VCaP (cell line): ENCODE results near the gene TMBIM4.
"Not testable (repeated sequence)": the region's sequence is repeated elsewhere in the genome, so short reads cannot be mapped to it uniquely, and the experiment has no call there.

ENCODE experiments used
- H3K27ac ChIP-seq: fragments of 450-650 bp; 2 replicates; pipeline ENCODE4 v1.5.1; 2017
- CTCF ChIP-seq: fragments of 450-650 bp; conservative IDR thresholded peaks from 2 replicates; pipeline ENCODE4 v1.5.1; 2017; ENCODE audit warnings: mild to moderate bottlenecking, moderate library complexity

Gene TMBIM4

GRCh38 chr12:66189889-66190288 is 20.1 kb upstream of the TMBIM4 start:
- no peak for TF ChIP-seq CTCF
- H3K27ac ChIP-seq: no peak overlapping the region

- TF ChIP-seq CTCF: no peak
Measured at GRCh38 chr12:66189486-66189843, 19.7 kb upstream of the TMBIM4 start.

GRCh38 chr12:66188584-66189485 is 19.0 kb upstream of the TMBIM4 start, which contains the start of gene IRAK3:
TSS of gene IRAK3 (plus strand) at chr12:66189214. CDS start at chr12:66189300, 86 bp downstream.
- no peak for TF ChIP-seq CTCF
- H3K27ac ChIP-seq: no peak within 1 kb of the TSS

More at GRCh38 chr12:66189486-66189843, 19.7 kb upstream of the TMBIM4 start:
- H3K27ac ChIP-seq: no peak overlapping the region

GRCh38 chr12:66187821-66188220 is 18.0 kb upstream of the TMBIM4 start:
- no peak for TF ChIP-seq CTCF
- H3K27ac ChIP-seq: no peak overlapping the region

- no peak for TF ChIP-seq CTCF
- no peak overlapping the region for H3K27ac ChIP-seq
Measured at GRCh38 chr12:66187036-66187435, 17.2 kb upstream of the TMBIM4 start.

DNA sequence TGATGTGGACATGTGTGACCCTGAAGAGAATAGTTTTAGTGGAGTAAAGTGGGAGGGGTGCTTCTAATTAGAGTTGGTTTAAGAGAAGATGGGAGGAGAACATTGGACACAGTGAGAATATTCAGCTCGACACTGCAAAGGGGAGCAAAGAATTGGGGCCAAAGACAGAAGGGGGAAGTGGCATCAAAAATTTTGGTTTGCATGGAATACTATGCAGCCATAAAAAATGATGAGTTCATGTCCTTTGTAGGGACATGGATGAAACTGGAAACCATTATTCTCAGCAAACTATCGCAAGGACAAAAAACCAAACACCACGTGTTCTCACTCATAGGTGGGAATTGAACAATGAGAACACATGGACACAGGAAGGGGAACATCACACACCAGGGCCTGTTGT is 15.0 kb upstream of the TMBIM4 start:
- not testable (repeated sequence) for H3K27ac ChIP-seq

- H3K27ac ChIP-seq: no peak overlapping the region
- no peak for TF ChIP-seq CTCF
Measured at GRCh38 chr12:66182956-66183355, 13.2 kb upstream of the TMBIM4 start.
